Activated naive CD4-positive, alpha-beta T cell (primary cell): ENCODE data around the gene MLIP.
"Not testable (repeated sequence)": the region's sequence is repeated elsewhere in the genome, so short reads cannot be mapped to it uniquely, and the experiment has no call there.

Experiments used
- DNase-seq, 4 experiments: peaks; one replicate each; lab custom pipeline; 2025; lab: John Stamatoyannopoulos, UW

The MLIP gene

DNA sequence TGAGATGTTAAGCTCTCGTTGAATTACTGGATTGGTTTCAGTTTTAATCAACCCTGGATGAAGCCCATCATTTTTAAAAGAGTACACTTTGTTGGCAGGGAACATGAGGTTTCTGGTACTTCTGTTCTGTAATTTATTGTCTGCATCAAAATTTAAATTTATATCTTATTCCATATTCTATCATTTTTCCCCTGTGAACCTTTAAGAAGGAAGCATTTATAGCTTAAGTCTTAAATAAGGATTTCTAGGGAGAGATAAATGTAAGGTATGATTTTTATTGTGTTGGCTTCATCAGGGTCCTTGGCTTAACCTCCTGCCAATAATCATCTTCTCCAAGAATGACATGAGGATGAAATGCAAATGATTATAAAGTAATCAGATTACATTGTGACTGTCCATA, 40.6 kb downstream of the MLIP start:
- DNase-seq, result no peak

DNA sequence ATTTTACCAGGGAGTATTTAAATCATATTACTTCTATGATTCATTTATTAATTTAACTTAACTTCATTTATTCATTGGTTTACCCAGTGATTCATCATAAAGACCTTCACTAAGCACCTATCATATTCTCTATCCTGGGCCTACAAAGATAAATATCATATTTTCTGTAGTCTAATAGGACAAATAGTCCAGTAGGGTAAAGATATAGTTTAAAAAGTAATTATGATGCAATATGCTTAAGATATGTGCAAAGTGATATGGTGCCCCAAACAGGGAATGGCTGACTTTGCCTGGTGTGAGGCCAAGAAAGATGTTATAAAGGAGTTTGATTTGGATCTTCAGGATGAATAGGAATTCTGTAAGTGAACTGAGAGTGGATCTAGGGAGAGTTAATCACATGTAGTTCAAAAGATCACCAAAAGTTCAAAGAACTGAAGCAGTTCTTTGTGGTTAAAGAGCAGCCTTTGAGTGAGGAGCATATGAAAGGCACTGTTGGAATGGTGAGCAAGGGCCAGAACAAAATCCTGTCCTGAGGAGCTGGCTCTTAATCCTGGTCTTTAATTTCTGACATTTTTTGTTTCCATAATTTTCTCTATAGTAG, 45.5 kb downstream of the MLIP start:
- no peak for DNase-seq

DNA sequence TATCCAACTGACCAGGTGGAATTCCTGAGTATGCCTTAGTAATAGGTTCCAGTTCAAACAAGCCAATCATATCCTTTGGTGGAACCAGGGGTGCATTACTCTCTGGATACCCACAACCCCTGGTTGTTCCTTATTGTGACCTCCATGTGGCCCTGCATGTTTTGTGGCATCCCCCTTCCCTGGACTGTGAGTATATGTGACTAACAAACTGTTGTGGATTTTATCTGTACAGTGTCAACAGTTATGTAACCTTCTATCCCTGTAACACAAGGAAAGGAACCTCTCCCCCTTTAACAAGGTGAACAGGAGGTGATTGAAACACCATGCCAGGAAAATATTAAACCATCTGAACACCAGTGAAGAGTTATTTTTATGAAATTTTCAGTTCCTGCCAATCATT, 46.2 kb downstream of the MLIP start:
- DNase-seq, result no peak

DNA sequence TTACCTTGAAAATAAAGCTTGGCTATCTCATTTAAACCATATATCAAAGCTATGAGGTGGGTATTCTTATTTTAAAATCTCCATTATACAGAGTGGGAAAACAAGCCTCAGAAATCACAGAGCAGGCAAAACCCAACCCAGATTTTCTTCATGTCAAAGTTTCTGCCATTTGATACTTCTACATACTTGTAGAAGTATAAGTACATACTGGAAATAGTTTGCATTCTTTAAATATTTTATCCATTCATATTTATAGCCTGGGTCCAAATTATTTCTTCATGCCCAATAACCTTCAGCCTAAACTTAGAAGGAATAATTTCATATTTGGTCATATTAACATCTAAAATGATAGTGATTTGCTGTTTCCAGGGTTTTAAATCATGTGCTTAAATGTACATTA, 61.8 kb downstream of the MLIP start:
- no peak for DNase-seq

DNA sequence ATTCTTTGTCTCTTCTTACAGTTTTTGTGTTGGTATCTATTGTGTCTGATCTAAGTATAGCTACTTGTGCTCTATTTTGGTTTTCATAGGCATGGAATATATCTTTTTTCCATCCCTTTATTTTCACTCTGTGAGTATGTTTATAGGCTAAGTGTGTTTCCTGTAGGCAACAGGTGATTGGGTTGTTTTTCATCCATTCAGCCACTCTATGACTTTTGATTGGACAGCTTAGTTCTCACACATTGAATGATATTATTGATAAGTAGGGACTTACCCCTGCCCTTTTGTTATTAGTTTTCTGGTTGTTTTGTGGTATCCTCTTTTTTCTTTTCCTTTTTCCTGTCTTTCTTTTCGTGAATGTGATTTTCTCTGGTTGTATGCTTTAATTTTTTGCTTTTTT, 67.9 kb downstream of the MLIP start:
- no peak for DNase-seq

DNA sequence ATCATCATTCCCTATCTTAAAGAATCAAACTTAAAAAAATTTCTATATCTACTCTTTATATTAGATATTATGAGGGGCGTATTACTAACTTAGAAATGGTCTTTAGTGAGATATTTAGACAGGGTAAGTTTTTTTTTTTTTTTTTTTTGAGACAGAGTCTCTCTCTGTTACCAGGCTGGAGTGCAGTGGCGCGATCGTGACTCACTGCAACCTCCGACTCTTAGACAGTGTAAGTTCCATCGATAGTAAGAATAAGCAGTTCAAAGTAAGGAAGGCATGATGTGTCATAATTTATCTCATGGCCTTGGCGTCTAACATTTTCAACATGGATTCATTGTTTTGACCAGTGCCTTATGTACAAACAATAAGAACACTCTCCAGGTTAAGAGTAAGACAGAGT, 72.4 kb downstream of the MLIP start:
- DNase-seq, result no peak

DNA sequence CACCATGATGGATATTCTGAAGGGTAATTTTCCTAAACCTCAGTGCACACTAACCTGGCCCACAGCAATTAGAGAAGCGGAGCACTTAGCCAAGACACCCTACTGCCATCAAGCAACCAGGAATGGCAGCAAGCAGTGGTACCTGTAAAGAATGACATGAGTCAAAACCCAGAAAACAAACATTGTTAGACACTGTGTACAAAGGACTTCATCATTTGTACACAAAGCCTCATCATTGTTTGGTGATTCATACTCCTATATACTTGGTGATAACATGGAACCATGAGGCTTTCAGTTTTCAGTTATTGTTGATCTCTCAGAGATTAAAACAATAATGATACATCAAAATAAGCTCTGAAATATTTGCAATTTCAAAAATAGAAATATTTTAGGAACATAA, 74.6 kb downstream of the MLIP start:
- DNase-seq, result no peak

DNA sequence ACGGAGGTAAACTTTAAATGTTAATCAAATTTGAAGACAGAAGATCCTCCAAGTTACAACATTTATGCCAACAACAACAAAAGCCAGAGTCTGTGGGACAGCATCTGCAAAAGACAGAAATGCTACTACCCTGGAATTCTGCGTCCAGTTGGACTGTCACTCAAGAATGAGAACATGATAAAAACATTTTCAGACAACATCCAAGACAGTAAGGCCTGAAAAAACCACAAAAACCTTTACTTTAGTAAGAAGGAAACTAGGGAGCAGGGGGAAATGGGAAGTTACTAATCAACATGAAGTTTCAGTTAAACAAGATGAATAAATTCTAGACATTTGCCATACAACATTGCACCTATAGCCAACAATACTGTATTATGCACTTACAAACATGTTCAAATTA, 77.6 kb downstream of the MLIP start:
- DNase-seq, result no peak

DNA sequence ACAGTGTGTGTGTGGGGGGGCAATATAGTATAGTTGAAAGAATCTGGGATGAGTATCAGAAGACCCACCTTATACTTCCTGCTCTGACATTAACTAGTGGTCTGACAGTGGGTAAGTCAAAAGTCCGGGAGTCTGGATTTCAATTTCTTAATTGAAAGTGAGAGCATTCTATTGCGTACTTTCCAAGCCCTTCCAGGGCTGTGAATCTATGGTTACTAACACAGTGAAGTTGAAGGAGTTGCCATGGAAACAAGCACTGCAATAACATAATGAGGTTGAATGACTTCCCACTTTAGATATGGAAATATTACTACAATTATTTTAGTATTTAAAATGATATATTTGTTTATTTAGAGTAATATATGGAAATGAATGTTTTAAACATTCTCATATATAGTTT, 80.2 kb downstream of the MLIP start:
- DNase-seq, result no peak

DNA sequence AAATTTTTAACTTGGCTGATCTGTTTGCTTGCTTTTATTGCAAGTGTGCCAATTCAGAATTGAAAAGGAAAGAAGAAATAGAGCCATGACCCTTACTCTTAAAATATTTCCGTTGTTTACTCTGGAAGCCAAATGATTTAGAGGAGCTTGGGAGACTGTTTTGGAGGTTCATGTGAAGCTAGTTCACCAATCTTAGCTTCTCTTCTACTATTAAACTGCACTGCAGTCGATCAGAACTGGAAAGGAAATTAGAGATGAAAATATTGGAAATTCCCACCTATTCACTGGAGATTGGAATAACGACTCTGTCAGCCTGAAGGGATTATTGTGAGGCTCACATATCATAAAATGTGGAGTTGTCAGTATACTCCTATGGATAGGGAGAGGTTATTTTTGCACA, 81.8 kb downstream of the MLIP start:
- no peak for DNase-seq

DNA sequence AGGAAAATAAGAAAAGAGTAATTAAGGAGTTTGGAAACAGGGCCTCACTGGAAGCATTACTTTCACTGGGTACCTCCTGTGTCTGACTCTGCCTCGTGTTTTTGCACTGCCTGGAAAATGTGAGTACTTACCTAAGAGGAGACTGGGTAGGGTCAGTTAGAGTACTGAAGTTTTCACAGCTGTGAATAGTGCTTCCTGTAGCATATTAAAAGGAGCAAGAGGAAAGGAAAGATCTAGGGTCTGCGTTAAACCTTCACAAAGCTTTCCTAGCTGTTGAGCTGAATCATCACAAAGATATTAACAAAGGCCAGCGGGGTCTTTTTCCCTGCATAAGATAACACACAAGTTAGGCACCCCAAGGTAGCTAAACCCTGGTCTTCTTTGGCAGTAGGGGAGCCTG, 82.3 kb downstream of the MLIP start:
- no peak for DNase-seq

DNA sequence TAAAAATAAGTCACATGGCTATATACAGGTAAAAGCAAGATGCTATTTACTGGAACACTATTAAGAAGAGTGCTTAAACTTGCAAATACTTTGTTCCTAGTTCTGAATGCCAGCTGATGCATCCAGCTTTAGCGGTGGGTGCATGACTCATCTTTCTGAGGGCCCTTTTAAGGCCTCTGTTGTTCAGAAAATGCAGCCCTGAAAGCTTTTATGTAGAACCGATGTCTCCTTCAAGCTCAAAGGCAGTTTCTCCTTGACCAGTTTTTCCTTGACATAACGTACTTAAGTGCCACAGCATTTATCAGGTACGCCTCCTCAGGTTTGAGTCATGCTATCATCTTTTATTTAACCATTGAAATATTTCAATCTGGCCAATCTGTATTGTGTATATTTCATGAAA, 82.8 kb downstream of the MLIP start:
- DNase-seq, result no peak

DNA sequence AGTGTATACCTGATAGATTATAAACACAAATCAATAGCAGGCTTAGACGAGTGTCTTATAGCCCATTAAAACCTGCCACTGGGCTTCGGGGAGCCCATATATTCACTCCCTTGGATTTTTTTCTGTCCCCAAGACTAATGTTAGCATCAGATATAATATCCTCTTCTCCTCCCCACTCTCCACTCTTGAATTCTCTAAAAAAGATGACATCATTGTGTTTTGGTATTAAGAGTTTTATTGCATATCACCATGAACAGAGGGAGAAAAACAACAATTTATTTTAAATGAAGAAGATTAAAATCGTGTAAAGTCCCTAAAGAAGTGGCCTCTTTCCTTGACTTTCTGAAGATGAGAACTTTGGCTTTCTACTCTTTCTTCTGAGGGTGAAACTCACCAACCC, 84.4 kb downstream of the MLIP start:
- no peak for DNase-seq

DNA sequence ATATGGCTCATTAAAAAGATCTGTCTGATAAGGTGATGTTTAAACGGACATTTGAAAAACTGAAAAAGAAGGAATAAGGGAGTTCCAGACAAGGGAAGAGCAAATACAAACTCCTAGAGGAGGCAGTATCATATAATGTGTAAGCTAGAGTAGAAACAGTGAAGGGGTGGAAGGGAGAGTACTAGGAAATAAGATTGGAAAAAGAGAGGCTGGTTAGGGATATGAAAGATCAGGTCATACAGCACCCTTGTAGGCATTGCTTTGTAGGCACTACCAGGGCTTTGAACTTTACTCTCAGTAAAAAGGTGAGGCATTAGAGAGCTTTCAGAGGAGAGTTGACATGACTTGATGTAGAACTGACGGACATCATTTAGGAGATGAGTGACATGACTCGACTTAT, 85.7 kb downstream of the MLIP start:
- DNase-seq, result no peak

DNA sequence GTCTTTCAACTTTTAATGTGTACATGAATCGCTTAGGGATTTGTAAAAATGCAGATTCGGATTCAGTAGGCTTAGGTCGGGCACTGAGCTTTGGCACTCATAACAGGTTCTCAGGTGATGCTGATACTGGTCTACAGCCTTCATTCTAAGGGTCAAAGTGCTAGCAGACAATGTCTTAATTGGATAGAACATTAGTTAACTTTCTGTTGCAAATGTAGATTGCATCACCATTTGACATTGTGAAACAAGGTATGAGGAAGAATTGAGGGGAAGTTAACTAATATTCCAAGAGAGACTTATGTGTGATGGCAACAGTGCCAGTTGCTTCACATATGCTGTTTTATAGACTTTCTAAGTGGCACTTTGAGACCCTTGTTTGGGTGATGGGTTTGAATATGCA, 86.9 kb downstream of the MLIP start:
- no peak for DNase-seq

DNA sequence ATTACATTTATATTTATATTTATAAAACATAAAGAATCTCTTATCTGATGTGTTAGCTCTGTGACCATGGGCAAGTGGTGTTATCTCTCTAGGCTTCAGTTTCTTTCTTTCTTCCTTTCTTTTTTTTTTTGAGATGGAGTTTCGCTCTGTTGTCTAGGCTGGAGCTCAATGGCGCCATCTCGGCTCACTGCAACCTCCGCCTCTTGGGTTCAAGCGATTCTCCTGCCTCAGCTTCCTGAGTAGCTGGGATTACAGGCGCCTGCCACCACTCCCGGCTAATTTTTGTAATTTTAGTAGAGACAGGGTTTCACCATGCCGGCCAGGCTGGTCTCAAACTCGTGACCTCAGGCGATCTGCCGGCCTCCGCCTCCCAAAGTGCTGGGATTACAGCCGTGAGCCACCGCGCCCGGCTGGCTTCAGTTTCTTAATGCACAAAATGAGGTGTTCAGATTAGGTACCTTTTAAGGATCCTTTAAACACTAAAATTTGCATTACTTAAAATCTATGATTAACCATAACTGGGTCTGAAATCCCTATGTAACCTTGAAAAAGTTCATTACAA, 92.3 kb downstream of the MLIP start:
- DNase-seq, result not testable (repeated sequence)

DNA sequence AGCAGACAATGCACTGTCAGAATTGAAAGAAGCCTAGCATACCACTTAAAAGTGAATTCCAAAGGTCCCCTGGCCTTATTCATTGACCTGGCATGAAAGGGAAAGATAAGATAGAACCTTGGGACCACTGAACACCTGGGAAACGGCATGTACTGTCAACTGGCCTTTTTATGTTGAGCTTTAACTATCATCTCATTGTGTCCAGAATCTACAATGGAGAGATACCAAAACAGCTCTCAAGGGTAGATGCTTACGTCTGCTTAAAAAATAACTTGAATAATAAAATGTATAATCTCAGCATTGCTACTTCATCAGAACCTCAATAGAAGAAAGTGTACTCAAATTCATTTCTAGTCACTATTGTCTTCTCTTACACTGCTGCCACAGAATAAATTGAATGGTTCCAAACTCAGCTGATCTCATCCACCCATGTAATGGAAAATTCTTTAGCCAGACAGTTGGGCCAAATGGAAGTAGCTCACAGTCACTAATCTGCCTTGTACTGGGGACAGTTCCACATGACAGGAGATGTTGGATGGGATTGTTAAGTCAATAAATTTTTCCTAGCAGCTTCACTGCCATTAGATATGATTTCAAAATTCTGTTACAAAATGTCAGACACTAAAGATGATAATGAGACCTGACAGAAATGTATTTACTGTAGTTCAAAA, 93.8 kb downstream of the MLIP start:
- no peak for DNase-seq

DNA sequence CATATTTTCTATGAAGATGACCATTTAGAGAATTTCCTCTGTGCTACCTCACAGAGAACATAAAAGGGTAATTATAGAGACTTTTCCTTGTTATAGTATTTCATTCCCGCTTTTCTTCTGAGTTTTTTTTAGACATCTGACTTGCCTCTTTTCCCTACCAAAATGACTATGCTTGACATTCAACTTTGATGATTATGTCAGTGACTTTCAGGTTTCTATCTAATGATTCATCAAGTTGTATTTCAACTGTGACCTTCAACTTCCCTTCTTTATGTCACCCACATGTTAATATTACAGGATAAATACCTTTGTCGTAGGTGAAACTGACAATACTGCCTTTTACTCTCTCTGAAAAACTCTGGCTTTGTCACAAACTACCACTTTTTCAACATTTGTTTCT, 95.3 kb downstream of the MLIP start:
- no peak for DNase-seq

DNA sequence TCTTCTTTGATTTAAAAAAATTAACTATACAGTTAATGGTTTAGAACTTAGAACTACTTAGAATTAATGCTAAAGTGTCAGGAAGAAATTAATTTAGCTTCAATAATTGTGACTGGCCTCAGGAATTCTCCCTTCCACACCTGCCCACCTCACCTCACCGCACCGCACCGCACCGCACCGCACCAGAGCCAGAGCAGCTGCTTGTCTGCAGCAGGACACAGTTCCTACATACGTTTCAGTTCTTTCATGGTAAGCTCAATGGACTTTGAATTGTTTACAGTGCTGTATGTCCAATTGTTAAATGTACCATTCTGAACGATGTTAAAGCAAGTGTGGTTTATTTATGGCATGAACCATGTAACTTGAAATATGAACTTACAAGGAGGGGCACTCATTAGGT, 98.7 kb downstream of the MLIP start:
- DNase-seq, result not testable (repeated sequence)

DNA sequence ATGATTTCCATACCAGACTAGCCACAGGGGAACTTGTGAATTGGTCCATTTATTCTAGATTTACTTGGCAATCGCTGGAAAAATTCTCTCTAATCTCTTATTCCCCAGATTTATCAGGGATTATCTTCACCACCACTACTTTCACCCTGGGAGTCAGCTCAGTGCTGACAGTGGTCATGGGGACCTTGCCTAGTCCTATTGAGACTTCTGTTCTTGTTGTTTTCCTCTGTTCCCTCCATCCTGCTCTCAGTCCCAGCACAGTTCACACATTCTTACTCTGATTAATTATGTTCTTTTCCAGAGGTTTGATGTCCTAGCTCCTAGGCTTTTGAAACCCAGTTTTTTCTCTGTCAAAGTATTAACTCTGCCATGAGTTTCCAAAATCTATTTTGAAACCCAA, 103.0 kb downstream of the MLIP start:
- DNase-seq, result no peak

DNA sequence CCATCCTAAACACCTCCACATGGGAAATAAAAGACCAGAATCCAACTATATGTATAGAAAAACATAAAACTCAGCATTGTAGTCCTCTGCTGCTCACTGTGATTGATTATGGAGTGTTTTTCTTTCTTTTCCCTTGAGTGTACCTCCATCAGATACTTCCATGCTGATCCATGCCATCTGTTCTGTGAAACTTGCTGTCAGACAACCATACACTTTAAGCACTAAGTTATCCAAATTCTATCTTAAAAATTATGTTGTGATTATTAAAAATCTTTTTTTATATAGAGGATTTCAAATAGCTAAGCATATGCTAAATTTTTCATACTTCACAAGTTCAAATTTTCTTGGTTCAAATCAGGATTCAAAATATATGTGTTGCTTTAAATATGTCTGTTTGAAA, 105.1 kb downstream of the MLIP start:
- DNase-seq, result no peak

DNA sequence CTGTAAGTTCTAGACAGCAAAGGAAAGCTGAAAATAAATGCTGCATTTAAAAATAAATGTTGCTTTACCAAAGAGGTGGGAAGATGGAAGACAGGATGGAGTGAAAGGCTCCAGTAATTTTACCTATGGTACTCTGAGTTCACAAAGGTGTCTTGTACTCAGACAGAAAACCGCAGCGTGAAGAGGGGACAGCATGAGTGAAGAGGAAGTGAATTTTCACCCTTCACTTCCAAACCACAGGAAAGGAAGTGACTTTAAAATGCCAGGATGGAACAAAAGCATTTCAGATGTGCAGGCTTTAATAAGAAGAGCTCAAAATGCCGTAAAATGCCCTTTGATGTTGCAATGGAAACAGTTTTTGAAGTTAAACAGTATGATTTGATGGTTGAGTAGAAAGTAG, 105.8 kb downstream of the MLIP start:
- DNase-seq, result no peak

DNA sequence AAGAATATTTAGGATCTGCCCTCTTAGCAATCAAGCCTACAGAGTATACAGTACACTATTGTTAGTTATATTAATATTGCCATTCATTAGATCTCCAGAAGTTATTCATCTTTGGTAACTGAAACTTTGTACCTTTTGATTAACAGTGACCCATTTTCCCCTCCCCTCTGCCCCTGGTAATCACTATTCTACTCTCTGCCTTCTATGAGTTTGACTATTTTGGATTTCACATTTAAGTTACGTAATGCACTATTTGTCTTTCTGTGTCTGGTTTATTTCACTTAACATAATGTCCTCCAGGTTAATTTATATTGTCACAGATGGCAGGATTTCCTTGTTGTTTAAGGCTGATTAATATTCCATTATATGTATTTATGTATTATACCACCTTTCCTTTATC, 111.0 kb downstream of the MLIP start:
- DNase-seq, result no peak

DNA sequence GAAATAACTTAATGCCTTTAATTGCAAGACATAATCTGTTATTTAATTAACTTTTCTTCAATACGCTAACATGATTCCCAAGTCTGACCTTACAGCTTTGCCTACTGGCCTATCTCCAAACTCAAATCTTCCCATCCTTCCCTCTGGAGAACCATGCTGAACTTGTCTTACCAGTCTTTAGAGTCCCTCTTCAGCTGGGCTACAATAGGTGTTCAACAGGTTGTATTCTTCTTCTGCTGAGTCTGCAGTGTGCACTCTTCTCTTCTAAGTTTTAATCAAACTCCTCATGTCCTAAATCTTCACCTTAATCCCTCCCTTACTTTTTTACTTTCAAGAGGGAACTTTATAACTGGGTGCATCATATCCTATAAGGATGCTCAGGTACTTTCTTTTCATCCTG, 121.5 kb downstream of the MLIP start:
- DNase-seq, result no peak
